Colonic mucosa (tissue), 4 donors: ENCODE measurements around the gene USP10. TPM values are rescaled to one million over a fixed set of nuclear protein-coding genes. Genes with fewer than 3 reads are reported as not detected.
A peak's percentile ranks its signal among the peaks of the same experiment; 100 is the strongest.
"Not testable (repeated sequence)": the region's sequence is repeated elsewhere in the genome, so short reads cannot be mapped to it uniquely, and the experiment has no call there.

Experiments
- DNase-seq: peaks from one replicate; pipeline ENCODE4 v3.0.0-alpha.2; 2020
- H3K27ac ChIP-seq: fragments of 200-600 bp; one replicate; pipeline ENCODE4 v1.8.0; 2021
- H3K27me3 ChIP-seq: fragments of 200-600 bp; one replicate; pipeline ENCODE4 v1.8.0; 2021
- H3K36me3 ChIP-seq: fragments of 200-600 bp; one replicate; pipeline ENCODE4 v1.8.0; 2021
- H3K4me1 ChIP-seq: fragments of 200-600 bp; one replicate; pipeline ENCODE4 v1.8.0; 2021; ENCODE audit warnings: mild to moderate bottlenecking
- H3K4me3 ChIP-seq: fragments of 200-600 bp; one replicate; pipeline ENCODE4 v1.8.0; 2021
- H3K9ac ChIP-seq, 2 donors: one replicate each; pipeline ENCODE4 v1.7.0; 2013; ENCODE audit warnings: control low read depth in 2 of 2, low read depth in 2 of 2, low read length in 2 of 2
- H3K9me3 ChIP-seq: fragments of 200-600 bp; one replicate; pipeline ENCODE4 v1.8.0; 2021
- CTCF ChIP-seq: fragments of 200-600 bp; IDR thresholded peaks from one replicate; pipeline ENCODE4 v1.8.0; 2022; ENCODE audit warnings: antibody characterized with exemption, mild to moderate bottlenecking
- intact Hi-C: fragments of 100-400 bp; cut with DNase I; formaldehyde crosslinking; loops from one replicate; pipeline ENCODE4 v1.14.1; 2022
- total RNA-seq, 2 donors: library from RNA; stranded (reverse); fragmentation: NEBNext Ultra II Directional in 1 of 2; extraction: Animal tissue kit (Norgen Biotek cat#: 25700) in 1 of 2; gene quantifications; one replicate each; pipeline ENCODE4 v1.2.1, GENCODE V29; 2021
- donor health status: healthy.
- donor health status: DM: no; HTN: no; CAD: no.
- donor health status: DM: no; HTN: no; CAD: no.

USP10 gene
- total RNA-seq, 2 donors from 2014 or later = 70.0 to 88.2 TPM

- Histone ChIP-seq H3K27me3 (no peaks in the 10 kb centered on the region), H3K9me3 (no peaks in the 10 kb centered on the region), H3K9ac (no peak overlapping the region), H3K36me3 (no peaks in the 10 kb centered on the region), H3K4me3 (no peak overlapping the region), H3K27ac (no peak overlapping the region), H3K4me1 (no peaks in the 10 kb centered on the region)
- DNase-seq = no peak
- intact Hi-C loops = no loop called here
- no peak for TF ChIP-seq CTCF
These were observed 7.2 kb upstream of the USP10 start for GRCh38 chr16:84692451-84693214.

DNA sequence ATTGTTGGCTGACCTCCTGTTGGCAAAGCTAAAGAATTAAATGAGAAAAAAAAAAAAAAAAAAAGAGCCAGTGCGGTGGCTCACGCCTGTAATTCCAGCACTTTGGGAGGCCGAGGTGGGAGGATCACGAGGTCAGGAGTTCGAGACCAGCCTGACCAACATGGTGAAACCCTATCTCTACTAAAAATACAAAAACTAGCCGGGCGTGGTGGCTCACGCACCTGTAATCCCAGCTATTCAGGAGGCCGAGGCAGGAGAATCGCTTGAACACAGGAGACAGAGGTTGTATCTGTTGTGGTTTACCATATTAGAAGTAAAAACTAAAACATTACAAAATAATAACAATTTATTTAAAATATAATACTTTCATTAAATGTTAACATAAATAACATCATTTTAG is 5.9 kb upstream of the USP10 start:
- H3K36me3 ChIP-seq, H3K4me1 ChIP-seq, H3K9me3 ChIP-seq, DNase-seq, intact Hi-C loops, H3K27me3 ChIP-seq, H3K4me3 ChIP-seq, H3K27ac ChIP-seq, H3K9ac ChIP-seq: not testable (repeated sequence)

DNA sequence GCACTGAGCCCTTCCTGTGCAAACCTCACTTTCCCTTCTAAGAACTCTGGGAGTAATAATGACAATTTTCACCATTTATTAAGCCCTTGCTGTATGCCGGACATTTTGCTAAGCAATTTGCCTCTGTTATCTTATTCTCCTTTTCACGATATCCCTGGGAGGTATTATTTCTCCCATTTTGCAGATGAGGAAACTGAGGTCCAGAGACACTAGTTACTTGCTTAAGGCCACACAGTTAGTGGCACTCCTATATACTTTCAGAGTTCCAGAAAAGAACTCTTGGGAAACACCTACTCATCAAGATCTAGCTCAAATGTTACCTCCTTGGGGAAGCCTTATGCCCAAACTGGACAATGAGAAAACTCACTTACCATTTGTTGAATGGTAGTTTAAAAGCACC is 4.8 kb upstream of the USP10 start:
- H3K27ac ChIP-seq = no peak overlapping the region
- H3K9ac ChIP-seq = no peak overlapping the region
- peaks cover 4% of the 10 kb centered on the region for H3K4me1 ChIP-seq
- H3K36me3 ChIP-seq = no peaks in the 10 kb centered on the region
- DNase-seq = no peak
- intact Hi-C loops = no loop called here
- TF ChIP-seq CTCF = no peak
- H3K4me3 ChIP-seq = no peak overlapping the region
- H3K27me3 ChIP-seq = no peaks in the 10 kb centered on the region
- no peaks in the 10 kb centered on the region for H3K9me3 ChIP-seq

DNA sequence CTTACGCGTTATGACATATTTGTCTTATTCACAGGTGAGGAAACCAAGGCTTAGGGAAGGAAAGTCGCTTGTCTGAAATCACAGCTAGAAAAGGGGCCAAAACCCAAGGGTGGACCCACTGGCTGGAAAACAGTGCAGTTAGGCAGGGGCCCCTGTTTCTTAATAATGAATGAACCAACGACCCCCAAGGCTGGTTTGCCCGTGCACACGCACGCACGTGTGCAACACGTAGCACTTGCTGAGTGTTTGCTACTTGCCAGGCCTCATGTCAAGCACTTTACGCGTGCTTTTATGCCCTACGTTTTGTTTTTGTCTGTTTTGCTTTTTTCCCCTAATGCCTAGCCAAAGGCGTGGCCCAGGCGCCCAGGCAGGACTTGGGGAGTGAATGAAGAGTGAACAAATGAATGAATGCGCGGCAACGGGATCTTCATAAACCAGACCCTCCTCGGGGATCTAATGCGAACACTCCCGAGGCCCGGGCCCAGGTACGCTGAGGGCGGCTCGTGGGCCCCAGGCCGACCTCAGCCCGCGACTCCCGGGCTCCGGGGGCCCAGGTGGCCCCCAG is 571 bp upstream of the USP10 start:
- Histone ChIP-seq H3K27me3 (no peaks in the 10 kb centered on the region), H3K9ac (peak overlapping the region; percentile 71 to 96), H3K4me3 (peak overlapping the region; percentile 96), H3K4me1 (peaks cover 15% of the 10 kb centered on the region), H3K36me3 (no peaks in the 10 kb centered on the region), H3K9me3 (no peaks in the 10 kb centered on the region), H3K27ac (peak overlapping the region; percentile 57)
- peak; percentile 39 for DNase-seq
- no peak for TF ChIP-seq CTCF
- intact Hi-C loops = no loop called here

GRCh38 chr16:84700446-84701300 is 873 bp downstream of the USP10 start:
- Histone ChIP-seq H3K27me3 (no peaks in the 10 kb centered on the region), H3K9ac (peak overlapping the region; percentile 90 to 96), H3K9me3 (no peaks in the 10 kb centered on the region), H3K4me3 (peak overlapping the region; percentile 96), H3K36me3 (no peaks in the 10 kb centered on the region), H3K27ac (peak overlapping the region; percentile 88), H3K4me1 (peaks cover 27% of the 10 kb centered on the region)
- TF ChIP-seq CTCF = no peak
- peak; percentile 38 for DNase-seq
- intact Hi-C loops = no loop called here
